GM23338 (cell line): ENCODE results near the gene COA1. TPM values are rescaled to one million over a fixed set of nuclear protein-coding genes. Genes with fewer than 3 reads are reported as not detected.

Experiments used
- ATAC-seq: fragments of 200-7000 bp; cut with Tn5 transposase; 3 replicates; pipeline ENCODE4 v1.9.1; 2020
- DNase-seq: peaks from one replicate; pipeline ENCODE4 v3.0.0-alpha.2; 2015; ENCODE audit warnings: low spot score
- H2AFZ ChIP-seq: fragments of 200-600 bp; sonication (generic); 2 replicates; pipeline ENCODE4 v1.8.0; 2016; ENCODE audit warnings: antibody characterized with exemption, mild to moderate bottlenecking, moderate library complexity
- H3F3A ChIP-seq: fragments of 200-600 bp; sonication (generic); replicated peaks from 2 replicates; pipeline ENCODE4 v1.8.0; 2017; ENCODE audit warnings: antibody characterized with exemption, mixed run types, low read depth
- H3K27ac ChIP-seq: fragments of 200-600 bp; sonication (generic); 2 replicates; pipeline ENCODE4 v1.6.1; 2016; ENCODE audit warnings: low read depth
- H3K27me3 ChIP-seq: fragments of 200-600 bp; sonication (generic); 2 replicates; pipeline ENCODE4 v1.8.0; 2016; ENCODE audit warnings: mild to moderate bottlenecking, mixed run types, moderate library complexity; ENCODE audit not compliant: insufficient read depth
- H3K36me3 ChIP-seq: fragments of 200-600 bp; sonication (generic); 2 replicates; pipeline ENCODE4 v1.8.0; 2016; ENCODE audit warnings: mild to moderate bottlenecking; ENCODE audit not compliant: insufficient read depth
- H3K4me1 ChIP-seq: fragments of 200-600 bp; sonication (generic); 2 replicates; pipeline ENCODE4 v1.8.0; 2016; ENCODE audit warnings: mild to moderate bottlenecking, moderate library complexity; ENCODE audit not compliant: insufficient read depth
- H3K4me2 ChIP-seq: fragments of 200-600 bp; sonication (generic); 2 replicates; pipeline ENCODE4 v1.7.1; 2017; ENCODE audit warnings: mixed run types
- H3K4me3 ChIP-seq: fragments of 200-600 bp; sonication (generic); 2 replicates; pipeline ENCODE4 v1.6.1; 2016; ENCODE audit warnings: mixed run types
- H3K79me2 ChIP-seq: fragments of 200-600 bp; sonication (generic); replicated peaks from 2 replicates; pipeline ENCODE4 v1.8.0; 2017; ENCODE audit warnings: mild to moderate bottlenecking; ENCODE audit not compliant: insufficient read depth
- H3K9me2 ChIP-seq: fragments of 200-600 bp; sonication (generic); 2 replicates; pipeline ENCODE4 v1.8.0; 2017; ENCODE audit not compliant: insufficient read depth
- H4K20me1 ChIP-seq: fragments of 200-600 bp; sonication (generic); replicated peaks from 2 replicates; pipeline ENCODE4 v1.8.0; 2017; ENCODE audit warnings: mild to moderate bottlenecking; ENCODE audit not compliant: insufficient read depth
- H3K27ac Mint-ChIP-seq: 2 replicates; pipeline ENCODE4 v1.8.0; 2020; ENCODE audit warnings: inconsistent platforms, mild to moderate bottlenecking, moderate library complexity, mixed read lengths
- H3K27me3 Mint-ChIP-seq: 3 replicates; pipeline ENCODE4 v1.8.0; 2022; ENCODE audit warnings: low read depth, mild to moderate bottlenecking, moderate library complexity, mixed read lengths, inconsistent platforms; ENCODE audit not compliant: insufficient read depth, poor library complexity
- H3K36me3 Mint-ChIP-seq: 3 replicates; pipeline ENCODE4 v1.8.0; 2021; ENCODE audit warnings: low read depth, mild to moderate bottlenecking, inconsistent platforms, moderate library complexity, mixed read lengths
- H3K4me1 Mint-ChIP-seq: 3 replicates; pipeline ENCODE4 v1.8.0; 2020; ENCODE audit warnings: mild to moderate bottlenecking, inconsistent platforms, mixed read lengths
- H3K4me3 Mint-ChIP-seq: 3 replicates; pipeline ENCODE4 v1.8.0; 2021; ENCODE audit warnings: moderate library complexity, mild to moderate bottlenecking, inconsistent platforms, mixed read lengths
- H3K9me3 Mint-ChIP-seq: 3 replicates; pipeline ENCODE4 v1.8.0; 2020; ENCODE audit warnings: moderate library complexity, mild to moderate bottlenecking, inconsistent platforms, mixed read lengths
- CTCF ChIP-seq, 2 experiments: fragments of 200-600 bp in 1 of 2; sonication (generic) in 1 of 2; conservative IDR thresholded peaks; 2 replicates each; pipeline versions ENCODE4 v1.5.1 to v1.6.1; 2016 to 2017; ENCODE audit warnings: antibody characterized with exemption in 2 of 2, low read depth in 2 of 2, mild to moderate bottlenecking in 2 of 2, moderate library complexity in 1 of 2
- EZH2 ChIP-seq: fragments of 200-600 bp; sonication (generic); IDR thresholded peaks from one replicate; pipeline ENCODE4 v1.8.0; 2017; ENCODE audit warnings: antibody characterized with exemption, mild to moderate bottlenecking, low read depth; ENCODE audit not compliant: unreplicated experiment
- EZH2phosphoT487 ChIP-seq: fragments of 200-600 bp; sonication (generic); IDR thresholded peaks from one replicate; pipeline ENCODE4 v1.8.1; 2018; ENCODE audit warnings: antibody characterized with exemption; ENCODE audit not compliant: unreplicated experiment
- JUNB ChIP-seq: IDR thresholded peaks from one replicate; pipeline ENCODE4 v1.6.1; 2016; ENCODE audit warnings: antibody characterized with exemption; ENCODE audit not compliant: unreplicated experiment
- POLR2AphosphoS5 ChIP-seq: IDR thresholded peaks from 2 replicates; pipeline ENCODE4 v1.6.1; 2016; ENCODE audit warnings: antibody characterized with exemption, low read depth
- REST ChIP-seq: IDR thresholded peaks from one replicate; pipeline ENCODE4 v1.6.1; 2018; ENCODE audit warnings: antibody characterized with exemption; ENCODE audit not compliant: unreplicated experiment
- ZNF331 ChIP-seq: fragments of 250-450 bp; sonication (Bioruptor Pico); IDR thresholded peaks from 2 replicates; pipeline ENCODE4 v1.5.0; 2020; ENCODE audit warnings: low read depth, mild to moderate bottlenecking, moderate library complexity
- ZNF462 ChIP-seq: fragments of 250-450 bp; sonication (Bioruptor Pico); IDR thresholded peaks from 2 replicates; pipeline ENCODE4 v1.5.0; 2020; ENCODE audit warnings: mild to moderate bottlenecking, moderate library complexity
- polyA plus RNA-seq: library from polyadenylated mRNA; unstranded; fragments of >200 nt; fragmentation: Nextera tagmentation; extraction: Ambion mirVana; gene quantifications from 2 replicates; pipeline ENCODE4 v1.2.1, GENCODE V29; 2016
- total RNA-seq: library from RNA; depleted of rRNA; stranded (reverse); fragments of >200 nt; shearing (Covaris generic); gene quantifications from 2 replicates; pipeline ENCODE4 v1.2.3, GENCODE V29; 2014

COA1 gene
- total and polyA plus RNA-seq, 2 experiments from 2014 or later: 156 to 158 TPM

DNA sequence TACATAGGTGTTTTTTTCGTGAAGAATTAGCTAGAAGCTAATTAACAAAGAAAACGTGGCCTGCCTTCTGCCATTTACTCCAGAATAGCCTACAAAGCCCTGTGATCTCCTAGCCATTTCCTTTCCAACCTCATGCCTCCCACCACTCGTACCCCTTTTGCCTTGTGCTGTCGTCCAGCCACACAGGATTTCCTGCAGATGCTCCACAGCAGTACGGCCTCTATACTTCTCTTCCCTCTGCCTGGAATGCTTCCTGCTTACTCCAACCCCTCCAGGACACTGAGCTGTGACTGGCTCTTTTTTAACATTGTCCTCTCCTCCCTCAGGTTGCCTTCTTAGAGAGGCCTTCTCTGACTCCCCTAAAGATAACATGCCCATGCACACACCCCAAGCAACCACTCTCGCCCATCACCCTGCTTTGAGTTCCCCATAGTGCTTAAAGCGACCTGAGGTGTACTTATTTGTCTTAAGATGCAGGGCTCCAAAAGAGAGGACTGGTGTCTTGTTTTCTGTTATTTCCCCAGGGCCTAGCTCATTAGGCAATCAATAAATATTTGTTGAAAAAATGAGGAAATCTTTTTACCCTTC is 113.7 kb downstream of the COA1 start:
- Histone ChIP-seq H3K27me3 (no peaks in the 10 kb centered on the region), H3K36me3 (no peaks in the 10 kb centered on the region; the same call in 1 of the 2 replicates), H3K4me1 (no peaks in the 10 kb centered on the region), H3K4me2 (no peak overlapping the region), H3K4me3 (no peak overlapping the region), H2AFZ (no peak overlapping the region), H3K9me2 (no peaks in the 10 kb centered on the region), H3F3A (no peaks in the 10 kb centered on the region), H4K20me1 (no peaks in the 10 kb centered on the region; the same call in 1 of the 2 replicates), H3K27ac (no peak overlapping the region), H3K79me2 (no peaks in the 10 kb centered on the region)
- Mint-ChIP-seq H3K36me3 (peaks cover 7% of the 10 kb centered on the region; the same call in 1 of the 3 replicates), H3K27ac (peak overlapping the region; percentile 6; the same call in 1 of the 2 replicates), H3K4me3 (no peak overlapping the region), H3K9me3 (no peaks in the 10 kb centered on the region), H3K4me1 (peaks cover 2% of the 10 kb centered on the region; the same call in 2 of the 3 replicates), H3K27me3 (peaks cover 5% of the 10 kb centered on the region)
- TF ChIP-seq JUNB (no peak), REST (no peak), EZH2 (no peak), ZNF331 (CRISPR knock-in tag) (no peak), EZH2phosphoT487 (no peak), ZNF462 (CRISPR knock-in tag) (no peak), POLR2AphosphoS5 (no peak), CTCF (conservative IDR thresholded peaks at IDR 0.05; ENCODE audit: low read depth in 2 of 2) (no peak)
- DNase-seq (no peak), ATAC-seq (no peak; the same call in 2 of the 3 replicates)
